Measurements from ENCODE around the gene UXS1.

DNA sequence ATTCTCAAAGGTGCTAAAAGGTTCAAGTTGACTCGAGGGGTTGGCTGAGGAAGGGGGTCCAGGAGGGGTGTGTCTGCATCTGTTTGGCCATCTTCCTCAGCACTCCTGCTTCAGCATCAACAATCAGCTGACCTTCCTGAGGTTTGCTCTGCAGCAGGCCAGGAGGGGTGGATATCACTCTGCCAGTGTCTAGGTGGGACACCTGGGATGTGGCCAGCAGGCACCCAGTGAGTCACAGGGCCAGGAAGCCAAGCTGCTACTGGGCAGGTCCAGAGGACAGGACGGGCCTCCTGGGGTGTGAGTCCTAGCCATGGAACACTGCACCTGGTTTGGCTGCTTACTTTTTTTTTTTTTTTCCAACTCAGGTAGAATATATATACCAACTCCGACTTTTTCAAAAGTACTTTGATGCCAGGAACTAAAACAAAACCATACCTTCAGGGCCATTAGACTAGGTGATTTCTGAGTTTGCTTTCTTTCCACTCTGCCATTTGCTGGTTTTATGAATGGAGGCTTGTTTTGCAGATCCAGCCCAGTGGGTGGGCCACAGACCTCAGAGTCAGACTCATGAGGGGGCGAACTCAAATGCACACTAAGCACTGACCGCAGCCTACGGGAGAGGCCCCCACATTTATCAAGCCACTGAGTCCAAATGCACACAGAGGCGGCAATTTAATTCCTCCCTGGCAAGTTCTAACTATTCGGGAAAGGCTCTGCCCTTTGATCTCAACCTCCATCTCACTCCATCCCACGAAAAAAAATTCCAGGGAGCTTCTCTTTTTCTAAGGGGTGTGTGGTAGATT is 76.0 kb downstream of the UXS1 start:
- no peak for TF ChIP-seq FOXM1 (IDR thresholded peaks at IDR 0.05; ENCODE audit: borderline replicate concordance)
- TF ChIP-seq HDGF (IDR thresholded peaks at IDR 0.05; ENCODE audit: borderline replicate concordance), result no peak
- no peak for TF ChIP-seq BHLHE40 (IDR thresholded peaks at IDR 0.05; ENCODE audit: borderline replicate concordance)

Measured in HEK293T (cell line).